HG03378 (cell line): Measurements from ENCODE around the gene PDLIM5.

ENCODE experiments used
- ATAC-seq: cut with Tn5 transposase; IDR thresholded peaks from one replicate; pipeline ENCODE4 v1.9.1; 2021; ENCODE audit warnings: mild to moderate bottlenecking, moderate library complexity; ENCODE audit not compliant: unreplicated experiment

PDLIM5 gene

GRCh38 chr4:94678896-94679295 lies 227.2 kb downstream of the PDLIM5 start:
- ATAC-seq, result no peak

GRCh38 chr4:94680176-94680862 lies 228.6 kb downstream of the PDLIM5 start:
- no peak for ATAC-seq

- ATAC-seq, result no peak
These were observed 234.3 kb downstream of the PDLIM5 start for GRCh38 chr4:94686086-94686485.

DNA sequence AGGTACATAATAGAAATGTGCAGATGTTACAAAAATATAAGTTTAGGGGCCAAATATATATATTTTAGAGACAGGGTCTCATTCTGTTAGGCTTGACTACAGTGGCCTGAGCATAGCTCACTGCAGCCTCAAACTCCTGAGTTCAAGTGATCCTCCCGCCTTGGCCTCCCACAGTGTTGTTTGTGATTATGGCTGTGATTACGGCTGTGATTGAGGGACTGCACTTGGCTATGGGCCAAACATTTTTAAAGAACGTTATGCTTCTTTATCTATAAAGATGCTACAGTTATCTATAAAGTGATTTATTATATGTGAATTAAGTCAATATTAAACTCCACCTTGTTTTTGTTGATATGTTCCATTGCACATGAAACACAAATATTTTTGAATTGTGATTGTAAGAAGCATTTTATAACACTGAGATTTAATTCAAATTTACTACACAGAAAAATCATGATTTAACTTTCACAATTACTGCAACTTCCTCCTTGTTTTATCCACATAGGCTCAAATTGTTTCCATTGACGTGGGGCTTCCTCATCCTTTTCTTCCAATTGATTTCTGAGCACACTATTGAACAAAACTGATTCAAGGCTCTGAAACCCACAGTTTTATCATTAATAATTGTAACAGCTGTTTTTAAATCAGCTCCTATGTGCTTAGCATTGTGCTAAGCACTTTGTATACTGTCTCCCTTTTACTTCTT lies 237.6 kb downstream of the PDLIM5 start:
- ATAC-seq, result no peak

- no peak for ATAC-seq
These were observed 239.1 kb downstream of the PDLIM5 start for GRCh38 chr4:94690851-94691254.

- no peak for ATAC-seq
These were observed 239.8 kb downstream of the PDLIM5 start for GRCh38 chr4:94691552-94691951.

- no peak for ATAC-seq
These were observed 243.6 kb downstream of the PDLIM5 start for GRCh38 chr4:94695384-94695783.

DNA sequence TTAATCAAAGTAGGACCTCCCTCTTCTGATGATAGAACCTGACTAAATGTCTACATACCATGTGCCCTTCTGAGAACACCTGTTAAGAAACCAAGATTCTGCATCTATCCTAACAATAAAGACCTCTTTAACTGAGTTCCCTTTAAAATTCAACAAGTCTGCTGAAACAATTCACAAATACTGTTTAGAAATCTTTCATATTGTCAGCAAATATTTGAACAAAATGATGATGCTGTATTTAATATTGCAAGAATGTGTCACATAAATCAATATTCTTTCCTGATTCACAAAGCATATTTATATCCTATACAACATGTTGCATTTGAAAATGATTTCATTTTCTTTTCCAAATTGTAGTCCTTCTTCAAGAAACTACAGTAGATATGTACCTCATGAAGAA lies 246.4 kb downstream of the PDLIM5 start:
- ATAC-seq, result no peak

- no peak for ATAC-seq
These were observed 248.6 kb downstream of the PDLIM5 start for GRCh38 chr4:94700298-94700697.

- no peak for ATAC-seq
These were observed 250.0 kb downstream of the PDLIM5 start for GRCh38 chr4:94701631-94702300.

GRCh38 chr4:94711635-94712034 lies 259.9 kb downstream of the PDLIM5 start:
- ATAC-seq, result no peak

- ATAC-seq, result no peak
These were observed 262.8 kb downstream of the PDLIM5 start for GRCh38 chr4:94714365-94715160.

DNA sequence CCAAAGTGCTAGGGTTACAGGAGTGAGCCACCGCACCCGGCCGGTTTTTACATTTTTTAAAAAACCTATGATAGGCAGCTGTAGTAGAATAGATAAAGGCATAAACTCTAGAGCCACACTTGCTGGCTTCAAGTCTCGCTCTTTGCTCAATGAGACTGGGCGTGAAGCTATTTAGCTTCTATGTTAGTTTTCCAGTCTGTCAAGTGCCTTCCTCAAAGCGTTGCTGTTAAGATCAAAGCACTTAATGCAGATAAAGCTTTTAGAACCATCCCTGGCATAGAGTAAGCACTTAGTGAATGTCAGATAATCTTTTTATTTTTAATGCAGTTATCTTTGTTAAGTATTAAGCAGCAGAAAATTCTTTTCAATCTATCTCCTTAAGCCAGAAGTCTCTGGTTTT lies 264.0 kb downstream of the PDLIM5 start:
- no peak for ATAC-seq
